ENCODE data around the gene CXCL17. TPM values are rescaled to one million over a fixed set of nuclear protein-coding genes. Genes with fewer than 3 reads are reported as not detected.
A peak's percentile ranks its signal among the peaks of the same experiment; 100 is the strongest.
"Not testable (repeated sequence)": the region's sequence is repeated elsewhere in the genome, so short reads cannot be mapped to it uniquely, and the experiment has no call there.

CXCL17 gene
- total RNA-seq, 1 experiment from 2014 or later, result not detected

DNA sequence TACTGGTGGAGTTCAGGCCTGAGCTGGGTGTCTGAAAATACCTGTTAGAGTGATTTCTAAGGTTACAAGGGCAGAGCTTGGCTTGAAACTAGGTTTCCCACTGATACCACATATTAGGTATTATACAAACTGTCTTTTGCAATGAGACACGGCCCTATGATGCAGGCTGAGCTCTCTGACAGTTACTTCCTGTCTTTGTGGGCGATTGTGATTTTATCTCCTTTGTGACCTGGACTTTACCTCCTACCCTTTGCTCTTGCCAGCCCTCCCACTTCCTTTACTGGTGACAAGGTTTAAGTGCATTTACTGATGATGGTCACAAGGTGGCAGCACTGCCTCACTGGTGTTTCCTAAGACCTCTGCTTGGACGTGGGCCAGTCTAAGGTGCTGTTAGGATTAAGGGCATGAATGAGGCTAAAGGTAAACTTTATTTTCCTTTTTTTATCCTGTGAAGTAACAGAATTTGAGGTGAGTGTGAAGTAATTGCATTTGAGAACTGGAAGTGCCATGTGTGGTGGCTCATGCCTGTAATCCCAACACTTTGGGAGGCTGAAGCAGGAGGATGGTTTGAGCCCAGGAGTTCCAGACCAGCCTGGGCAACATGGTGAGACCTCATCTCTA is 7.7 kb upstream of the CXCL17 start:
- H3K9me3 Mint-ChIP-seq, result no peaks in the 10 kb centered on the region
- no CpG with 5 or more reads among the region's 3 CpGs for WGBS (ENCODE audit: extremely low coverage, insufficient read length, low lambda C conversion rate)
- Histone ChIP-seq H2BK15ac (ENCODE audit: low read depth, low read length) (no peak overlapping the region), H4K20me1 (ENCODE audit: control insufficient read depth, insufficient read depth, insufficient read length) (no peaks in the 10 kb centered on the region), H4K91ac (ENCODE audit: insufficient read length, low read depth, low read length) (no peak overlapping the region), H3K4me2 (ENCODE audit: insufficient read depth, insufficient read length, low read length) (no peak overlapping the region), H3K14ac (ENCODE audit: insufficient read depth, low read length) (no peak overlapping the region), H2AK5ac (ENCODE audit: insufficient read length, low read length) (no peak overlapping the region), H4K5ac (ENCODE audit: insufficient read length, low read depth, low read length) (no peak overlapping the region), H3K27ac (ENCODE audit: insufficient read length, low read depth, low read length) (no peak overlapping the region), H2BK20ac (ENCODE audit: low read depth, low read length, poor library complexity, severe bottlenecking) (no peak overlapping the region), H2AFZ (ENCODE audit: low read length) (no peak overlapping the region), H3K79me2 (ENCODE audit: insufficient read depth, low read length) (no peaks in the 10 kb centered on the region), H3K4ac (ENCODE audit: low read depth, low read length) (no peak overlapping the region), H3K18ac (ENCODE audit: insufficient read length, low read depth, low read length) (no peak overlapping the region), H3K79me1 (ENCODE audit: insufficient read depth, low read depth, low read length, poor library complexity, severe bottlenecking) (no peaks in the 10 kb centered on the region), H3K4me1 (ENCODE audit: insufficient read depth, low read length) (peaks cover 2% of the 10 kb centered on the region; the same call in 1 of the 2 replicates), H3K9me3 (ENCODE audit: control insufficient read depth, low read depth, low read length) (no peaks in the 10 kb centered on the region), H2BK12ac (ENCODE audit: insufficient read length, low read depth, low read length) (no peak overlapping the region), H3K23me2 (ENCODE audit: insufficient read length, low read depth, low read length, poor library complexity, severe bottlenecking) (no peaks in the 10 kb centered on the region), H3K56ac (ENCODE audit: insufficient read length, low read depth, low read length) (no peak overlapping the region), H3K23ac (ENCODE audit: insufficient read length, low read depth, low read length) (no peak overlapping the region), H3T11ph (ENCODE audit: low read length) (no peak overlapping the region), H2BK5ac (ENCODE audit: insufficient read length, low read length) (no peak overlapping the region), H4K8ac (replicated peaks; ENCODE audit: insufficient read length, low read depth, low read length) (no peak overlapping the region), H2BK120ac (ENCODE audit: low read depth, low read length, poor library complexity, severe bottlenecking) (no peak overlapping the region), H3K27me3 (ENCODE audit: insufficient read depth, low read length) (no peaks in the 10 kb centered on the region), H3K9ac (ENCODE audit: extremely low read depth, insufficient read length, low read length) (no peak overlapping the region)
- peak; percentile 76 for DNase-seq
- H3K36me3 Mint-ChIP-seq (ENCODE audit: insufficient read depth in 1 of 3, low read depth in 3 of 3), result no peaks in the 10 kb centered on the region
- H3K27ac Mint-ChIP-seq, result no peak overlapping the region
- peaks cover 1% of the 10 kb centered on the region for H3K27me3 Mint-ChIP-seq (ENCODE audit: low read depth)
- H3K4me3 Mint-ChIP-seq, result no peak overlapping the region
- peaks cover 19% of the 10 kb centered on the region in 2 experiments for H3K4me1 Mint-ChIP-seq
- TF ChIP-seq, protein P1, sequence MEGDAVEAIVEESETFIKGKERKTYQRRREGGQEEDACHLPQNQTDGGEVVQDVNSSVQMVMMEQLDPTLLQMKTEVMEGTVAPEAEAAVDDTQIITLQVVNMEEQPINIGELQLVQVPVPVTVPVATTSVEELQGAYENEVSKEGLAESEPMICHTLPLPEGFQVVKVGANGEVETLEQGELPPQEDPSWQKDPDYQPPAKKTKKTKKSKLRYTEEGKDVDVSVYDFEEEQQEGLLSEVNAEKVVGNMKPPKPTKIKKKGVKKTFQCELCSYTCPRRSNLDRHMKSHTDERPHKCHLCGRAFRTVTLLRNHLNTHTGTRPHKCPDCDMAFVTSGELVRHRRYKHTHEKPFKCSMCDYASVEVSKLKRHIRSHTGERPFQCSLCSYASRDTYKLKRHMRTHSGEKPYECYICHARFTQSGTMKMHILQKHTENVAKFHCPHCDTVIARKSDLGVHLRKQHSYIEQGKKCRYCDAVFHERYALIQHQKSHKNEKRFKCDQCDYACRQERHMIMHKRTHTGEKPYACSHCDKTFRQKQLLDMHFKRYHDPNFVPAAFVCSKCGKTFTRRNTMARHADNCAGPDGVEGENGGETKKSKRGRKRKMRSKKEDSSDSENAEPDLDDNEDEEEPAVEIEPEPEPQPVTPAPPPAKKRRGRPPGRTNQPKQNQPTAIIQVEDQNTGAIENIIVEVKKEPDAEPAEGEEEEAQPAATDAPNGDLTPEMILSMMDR (conservative IDR thresholded peaks at IDR 0.05), result peak; percentile 95

- H4K91ac ChIP-seq (ENCODE audit: insufficient read length, low read depth, low read length); H2BK12ac ChIP-seq (ENCODE audit: insufficient read length, low read depth, low read length); H2BK15ac ChIP-seq (ENCODE audit: low read depth, low read length); H3K14ac ChIP-seq (ENCODE audit: insufficient read depth, low read length); H3K9me3 Mint-ChIP-seq; H3K9me3 ChIP-seq (ENCODE audit: control insufficient read depth, low read depth, low read length); H4K8ac ChIP-seq (replicated peaks; ENCODE audit: insufficient read length, low read depth, low read length); H2AFZ ChIP-seq (ENCODE audit: low read length); H2AK5ac ChIP-seq (ENCODE audit: insufficient read length, low read length); H3K4me2 ChIP-seq (ENCODE audit: insufficient read depth, insufficient read length, low read length); H3K27me3 Mint-ChIP-seq (ENCODE audit: low read depth); H2BK120ac ChIP-seq (ENCODE audit: low read depth, low read length, poor library complexity, severe bottlenecking); H3K27ac Mint-ChIP-seq; H2BK5ac ChIP-seq (ENCODE audit: insufficient read length, low read length); H3K36me3 Mint-ChIP-seq (ENCODE audit: insufficient read depth in 1 of 3, low read depth in 3 of 3); H3K18ac ChIP-seq (ENCODE audit: insufficient read length, low read depth, low read length); H3K9ac ChIP-seq (ENCODE audit: extremely low read depth, insufficient read length, low read length); H2BK20ac ChIP-seq (ENCODE audit: low read depth, low read length, poor library complexity, severe bottlenecking); H3K79me2 ChIP-seq (ENCODE audit: insufficient read depth, low read length); H3K27me3 ChIP-seq (ENCODE audit: insufficient read depth, low read length); H4K5ac ChIP-seq (ENCODE audit: insufficient read length, low read depth, low read length); H3K27ac ChIP-seq (ENCODE audit: insufficient read length, low read depth, low read length); H3K56ac ChIP-seq (ENCODE audit: insufficient read length, low read depth, low read length); DNase-seq; H3K4me1 ChIP-seq (ENCODE audit: insufficient read depth, low read length); H3K23ac ChIP-seq (ENCODE audit: insufficient read length, low read depth, low read length); H3T11ph ChIP-seq (ENCODE audit: low read length); H3K79me1 ChIP-seq (ENCODE audit: insufficient read depth, low read depth, low read length, poor library complexity, severe bottlenecking); H4K20me1 ChIP-seq (ENCODE audit: control insufficient read depth, insufficient read depth, insufficient read length); H3K4ac ChIP-seq (ENCODE audit: low read depth, low read length); H3K23me2 ChIP-seq (ENCODE audit: insufficient read length, low read depth, low read length, poor library complexity, severe bottlenecking); H3K4me3 Mint-ChIP-seq: not testable (repeated sequence)
- WGBS (ENCODE audit: extremely low coverage, insufficient read length, low lambda C conversion rate), result no CpG with 5 or more reads among the region's 5 CpGs
- peaks cover 31 to 37% of the 10 kb centered on the region in 2 experiments for H3K4me1 Mint-ChIP-seq
These were observed 5.6 kb upstream of the CXCL17 start for GRCh38 chr19:42448306-42448705.

All from H9 (cell line).